ENCODE measurements around the gene CDT1.
"Not testable (repeated sequence)": the region's sequence is repeated elsewhere in the genome, so short reads cannot be mapped to it uniquely, and the experiment has no call there.

The CDT1 gene

GRCh38 chr16:88815901-88816589 lies 12.5 kb downstream of the CDT1 start:
- H3K4me3 ChIP-seq (ENCODE audit: low read depth, low read length) = no peak overlapping the region

- H3K4me3 ChIP-seq (ENCODE audit: low read depth, low read length) = no peak overlapping the region
These were observed 13.3 kb downstream of the CDT1 start for GRCh38 chr16:88816736-88817535.

GRCh38 chr16:88817785-88818574 lies 14.4 kb downstream of the CDT1 start:
- H3K4me3 ChIP-seq (ENCODE audit: low read depth, low read length) = no peak overlapping the region

- no peak overlapping the region for H3K4me3 ChIP-seq (ENCODE audit: low read depth, low read length)
These were observed 14.9 kb downstream of the CDT1 start for GRCh38 chr16:88818575-88818874.

GRCh38 chr16:88819126-88819525 lies 15.5 kb downstream of the CDT1 start:
- H3K4me3 ChIP-seq (ENCODE audit: low read depth, low read length) = no peak overlapping the region

- no peak overlapping the region for H3K4me3 ChIP-seq (ENCODE audit: low read depth, low read length)
These were observed 16.9 kb downstream of the CDT1 start for GRCh38 chr16:88820385-88821025.

- H3K4me3 ChIP-seq (ENCODE audit: low read depth, low read length) = no peak overlapping the region
These were observed 17.7 kb downstream of the CDT1 start for GRCh38 chr16:88821168-88821850.

- H3K4me3 ChIP-seq (ENCODE audit: low read depth, low read length) = no peak overlapping the region
These were observed 18.9 kb downstream of the CDT1 start for GRCh38 chr16:88822281-88823040.

GRCh38 chr16:88823646-88824045 lies 20.1 kb downstream of the CDT1 start:
- not testable (repeated sequence) for H3K4me3 ChIP-seq (ENCODE audit: low read depth, low read length)

- no peak overlapping the region for H3K4me3 ChIP-seq (ENCODE audit: low read depth, low read length)
These were observed 20.9 kb downstream of the CDT1 start for GRCh38 chr16:88824256-88825077.

- no peak overlapping the region for H3K4me3 ChIP-seq (ENCODE audit: low read depth, low read length)
These were observed 21.6 kb downstream of the CDT1 start for GRCh38 chr16:88825146-88825545.

GRCh38 chr16:88826070-88826840 lies 22.7 kb downstream of the CDT1 start:
- no peak overlapping the region for H3K4me3 ChIP-seq (ENCODE audit: low read depth, low read length)

GRCh38 chr16:88827727-88828126 lies 24.1 kb downstream of the CDT1 start:
- no peak overlapping the region for H3K4me3 ChIP-seq (ENCODE audit: low read depth, low read length)

GRCh38 chr16:88828711-88829110 lies 25.1 kb downstream of the CDT1 start:
- H3K4me3 ChIP-seq (ENCODE audit: low read depth, low read length) = no peak overlapping the region

GRCh38 chr16:88830258-88830657 lies 26.7 kb downstream of the CDT1 start:
- H3K4me3 ChIP-seq (ENCODE audit: low read depth, low read length) = no peak overlapping the region

GRCh38 chr16:88830783-88831182 lies 27.2 kb downstream of the CDT1 start:
- H3K4me3 ChIP-seq (ENCODE audit: low read depth, low read length) = no peak overlapping the region

- no peak overlapping the region for H3K4me3 ChIP-seq (ENCODE audit: low read depth, low read length)
These were observed 28.2 kb downstream of the CDT1 start for GRCh38 chr16:88831838-88832237.

- H3K4me3 ChIP-seq (ENCODE audit: low read depth, low read length) = no peak overlapping the region
These were observed 29.5 kb downstream of the CDT1 start for GRCh38 chr16:88833086-88833485.

Data from iPS-11a (cell line).